Measurements from ENCODE around the gene CASP7.

CASP7 gene

GRCh38 chr10:113720386-113720785 is 40.7 kb downstream of the CASP7 start:
- no peak overlapping the region for H3K4me3 ChIP-seq (ENCODE audit: low read depth, low read length)
- TF ChIP-seq CTCF (IDR thresholded peaks at IDR 0.05; ENCODE audit: low read depth, low read length, missing control alignments): no peak
- DNase-seq (ENCODE audit: low read depth): no peak

- no peak overlapping the region for H3K4me3 ChIP-seq (ENCODE audit: low read depth, low read length)
- DNase-seq (ENCODE audit: low read depth): no peak
- TF ChIP-seq CTCF (IDR thresholded peaks at IDR 0.05; ENCODE audit: low read depth, low read length, missing control alignments): no peak
These were observed 52.6 kb downstream of the CASP7 start for GRCh38 chr10:113732160-113732881.

GRCh38 chr10:113732966-113733365 is 53.3 kb downstream of the CASP7 start:
- no peak overlapping the region for H3K4me3 ChIP-seq (ENCODE audit: low read depth, low read length)
- DNase-seq (ENCODE audit: low read depth): no peak

GRCh38 chr10:113733635-113734034 is 53.9 kb downstream of the CASP7 start:
- H3K4me3 ChIP-seq (ENCODE audit: low read depth, low read length): no peak overlapping the region
- TF ChIP-seq CTCF (IDR thresholded peaks at IDR 0.05; ENCODE audit: low read depth, low read length, missing control alignments): no peak
- DNase-seq (ENCODE audit: low read depth): no peak

More at GRCh38 chr10:113732966-113733365, 53.3 kb downstream of the CASP7 start:
- no peak for TF ChIP-seq CTCF (IDR thresholded peaks at IDR 0.05; ENCODE audit: low read depth, low read length, missing control alignments)

- H3K4me3 ChIP-seq (ENCODE audit: low read depth, low read length): no peak overlapping the region
- no peak for DNase-seq (ENCODE audit: low read depth)
- no peak for TF ChIP-seq CTCF (IDR thresholded peaks at IDR 0.05; ENCODE audit: low read depth, low read length, missing control alignments)
These were observed 56.2 kb downstream of the CASP7 start for GRCh38 chr10:113735913-113736312.

GRCh38 chr10:113736576-113736975 is 56.9 kb downstream of the CASP7 start:
- TF ChIP-seq CTCF (IDR thresholded peaks at IDR 0.05; ENCODE audit: low read depth, low read length, missing control alignments): no peak
- DNase-seq (ENCODE audit: low read depth): no peak
- H3K4me3 ChIP-seq (ENCODE audit: low read depth, low read length): no peak overlapping the region

GRCh38 chr10:113739031-113739430 is 59.3 kb downstream of the CASP7 start:
- no peak overlapping the region for H3K4me3 ChIP-seq (ENCODE audit: low read depth, low read length)
- no peak for TF ChIP-seq CTCF (IDR thresholded peaks at IDR 0.05; ENCODE audit: low read depth, low read length, missing control alignments)
- no peak for DNase-seq (ENCODE audit: low read depth)
